H9 (cell line): Measurements from ENCODE around the gene TMEM150B. TPM values are rescaled to one million over a fixed set of nuclear protein-coding genes. Genes with fewer than 3 reads are reported as not detected.
A peak's percentile ranks its signal among the peaks of the same experiment; 100 is the strongest.

ENCODE experiments used
- DNase-seq: peaks from one replicate; pipeline ENCODE4 v3.0.0-alpha.2; 2017
- H2AFZ ChIP-seq: one replicate; pipeline ENCODE4 v1.6.1; 2013; ENCODE audit warnings: mild to moderate bottlenecking, low read length, control low read depth, moderate library complexity
- H2AK5ac ChIP-seq: 2 replicates; pipeline ENCODE4 v1.6.1; 2013; ENCODE audit warnings: low read length, control low read depth, mixed read lengths; ENCODE audit not compliant: insufficient read length
- H2BK120ac ChIP-seq: one replicate; pipeline ENCODE4 v1.6.1; 2013; ENCODE audit warnings: low read depth, mild to moderate bottlenecking, low read length, control low read depth, inconsistent platforms; ENCODE audit not compliant: poor library complexity, severe bottlenecking
- H2BK12ac ChIP-seq: 2 replicates; pipeline ENCODE4 v1.6.1; 2013; ENCODE audit warnings: low read length, control low read depth, mixed read lengths, low read depth; ENCODE audit not compliant: insufficient read length
- H2BK15ac ChIP-seq: 2 replicates; pipeline ENCODE4 v1.6.1; 2013; ENCODE audit warnings: low read depth, low read length, control low read depth
- H2BK20ac ChIP-seq: one replicate; pipeline ENCODE4 v1.6.1; 2013; ENCODE audit warnings: low read depth, mild to moderate bottlenecking, low read length, control low read depth, inconsistent platforms; ENCODE audit not compliant: poor library complexity, severe bottlenecking
- H2BK5ac ChIP-seq: 2 replicates; pipeline ENCODE4 v1.6.1; 2013; ENCODE audit warnings: low read length, control low read depth, mixed read lengths; ENCODE audit not compliant: insufficient read length
- H3K14ac ChIP-seq: 2 replicates; pipeline ENCODE4 v1.6.1; 2013; ENCODE audit warnings: low read length, control low read depth; ENCODE audit not compliant: insufficient read depth
- H3K18ac ChIP-seq: 2 replicates; pipeline ENCODE4 v1.6.1; 2013; ENCODE audit warnings: low read depth, mild to moderate bottlenecking, mixed read lengths, low read length, control low read depth; ENCODE audit not compliant: insufficient read length
- H3K23ac ChIP-seq: 2 replicates; pipeline ENCODE4 v1.6.1; 2013; ENCODE audit warnings: low read length, control low read depth, mixed read lengths, low read depth; ENCODE audit not compliant: insufficient read length
- H3K23me2 ChIP-seq: 2 replicates; pipeline ENCODE4 v1.6.1; 2013; ENCODE audit warnings: low read depth, mild to moderate bottlenecking, mixed read lengths, low read length, control low read depth; ENCODE audit not compliant: insufficient read length, poor library complexity, severe bottlenecking
- H3K27ac ChIP-seq: 2 replicates; pipeline ENCODE4 v1.5.1; 2013; ENCODE audit warnings: low read length, control low read depth, mixed read lengths, low read depth; ENCODE audit not compliant: insufficient read length
- H3K27me3 ChIP-seq: 2 replicates; pipeline ENCODE4 v1.6.1; 2013; ENCODE audit warnings: low read length, control low read depth, inconsistent platforms; ENCODE audit not compliant: insufficient read depth
- H3K4ac ChIP-seq: 2 replicates; pipeline ENCODE4 v1.6.1; 2013; ENCODE audit warnings: low read depth, mild to moderate bottlenecking, control low read depth, inconsistent platforms, low read length, moderate library complexity
- H3K4me1 ChIP-seq: 2 replicates; pipeline ENCODE4 v1.6.1; 2013; ENCODE audit warnings: low read length, control low read depth, inconsistent platforms; ENCODE audit not compliant: insufficient read depth
- H3K4me2 ChIP-seq: 2 replicates; pipeline ENCODE4 v1.6.1; 2013; ENCODE audit warnings: low read length, control low read depth, mixed read lengths; ENCODE audit not compliant: insufficient read length, insufficient read depth
- H3K56ac ChIP-seq: 2 replicates; pipeline ENCODE4 v1.6.1; 2013; ENCODE audit warnings: low read depth, mild to moderate bottlenecking, mixed read lengths, low read length, control low read depth; ENCODE audit not compliant: insufficient read length
- H3K79me1 ChIP-seq: 2 replicates; pipeline ENCODE4 v1.6.1; 2013; ENCODE audit warnings: low read depth, mild to moderate bottlenecking, moderate library complexity, low read length, control low read depth, inconsistent platforms; ENCODE audit not compliant: insufficient read depth, poor library complexity, severe bottlenecking
- H3K79me2 ChIP-seq: 2 replicates; pipeline ENCODE4 v1.6.1; 2013; ENCODE audit warnings: low read length, control low read depth, inconsistent platforms; ENCODE audit not compliant: insufficient read depth
- H3K9ac ChIP-seq: 2 replicates; pipeline ENCODE4 v1.6.1; 2013; ENCODE audit warnings: low read length, control low read depth, mixed read lengths; ENCODE audit not compliant: insufficient read length; ENCODE audit errors: extremely low read depth
- H3K9me3 ChIP-seq: one replicate; pipeline ENCODE4 v1.6.1; 2013; ENCODE audit warnings: low read depth, low read length, inconsistent platforms; ENCODE audit not compliant: control insufficient read depth
- H3T11ph ChIP-seq: one replicate; pipeline ENCODE4 v1.6.1; 2013; ENCODE audit warnings: mild to moderate bottlenecking, low read length, control low read depth, inconsistent platforms
- H4K20me1 ChIP-seq: one replicate; pipeline ENCODE4 v1.6.1; 2013; ENCODE audit not compliant: control insufficient read depth, insufficient read length, insufficient read depth
- H4K5ac ChIP-seq: 2 replicates; pipeline ENCODE4 v1.6.1; 2013; ENCODE audit warnings: low read depth, mild to moderate bottlenecking, mixed read lengths, low read length, control low read depth; ENCODE audit not compliant: insufficient read length
- H4K8ac ChIP-seq: replicated peaks from 2 replicates; pipeline ENCODE4 v1.6.1; 2013; ENCODE audit warnings: low read length, control low read depth, mixed read lengths, low read depth; ENCODE audit not compliant: insufficient read length
- H4K91ac ChIP-seq: 2 replicates; pipeline ENCODE4 v1.6.1; 2013; ENCODE audit warnings: low read depth, mild to moderate bottlenecking, moderate library complexity, mixed read lengths, low read length, control low read depth; ENCODE audit not compliant: insufficient read length
- H3K27ac Mint-ChIP-seq, 3 experiments: 2 replicates in 2 of 3; 3 replicates in 1 of 3; pipeline ENCODE4 v1.8.0; 2020 to 2021; ENCODE audit warnings: mixed read lengths in 3 of 3, mild to moderate bottlenecking in 1 of 3, moderate library complexity in 1 of 3
- H3K27me3 Mint-ChIP-seq: 2 replicates; pipeline ENCODE4 v1.8.0; 2021; ENCODE audit warnings: low read depth, mild to moderate bottlenecking, moderate library complexity, mixed read lengths
- H3K36me3 Mint-ChIP-seq, 3 experiments: 2 replicates in 2 of 3; 3 replicates in 1 of 3; pipeline ENCODE4 v1.8.0; 2020 to 2021; ENCODE audit warnings: low read depth in 3 of 3, mixed read lengths in 3 of 3; ENCODE audit not compliant: insufficient read depth in 1 of 3
- H3K4me1 Mint-ChIP-seq, 2 experiments: 2 replicates each; pipeline ENCODE4 v1.8.0; 2020; ENCODE audit warnings: mixed read lengths in 2 of 2
- H3K4me3 Mint-ChIP-seq, 2 experiments: 2 replicates in 1 of 2; 3 replicates in 1 of 2; pipeline ENCODE4 v1.8.0; 2020 to 2021; ENCODE audit warnings: mild to moderate bottlenecking in 2 of 2, mixed read lengths in 2 of 2, moderate library complexity in 1 of 2
- H3K9me3 Mint-ChIP-seq, 2 experiments: 2 replicates in 1 of 2; 3 replicates in 1 of 2; pipeline ENCODE4 v1.8.0; 2020; ENCODE audit warnings: mild to moderate bottlenecking in 2 of 2, mixed read lengths in 2 of 2, moderate library complexity in 1 of 2
- WGBS: extraction: QIAGEN DNeasy Blood & Tissue Kit; methylation state at CpG from one replicate; pipeline ENCODE4 v1.1.7; 2013; ENCODE audit warnings: missing lambda C conversion rate, low lambda C conversion rate, mixed read lengths; ENCODE audit not compliant: insufficient read length; ENCODE audit errors: extremely low coverage; 5-methylcytosine and 5-hydroxymethylcytosine counted together
- total RNA-seq: library from RNA; stranded (reverse); gene quantifications from 2 replicates; pipeline ENCODE4 v1.2.1, GENCODE V29; 2021
- TF ChIP-seq, protein P1 (sequence below): fragments of 200-600 bp; sonication (generic); conservative IDR thresholded peaks from 3 replicates; pipeline ENCODE4 v1.8.0; 2021; ENCODE audit warnings: antibody characterized with exemption, mild to moderate bottlenecking

Gene TMEM150B
- total RNA-seq, 1 experiment from 2014 or later = 0.63 TPM

DNA sequence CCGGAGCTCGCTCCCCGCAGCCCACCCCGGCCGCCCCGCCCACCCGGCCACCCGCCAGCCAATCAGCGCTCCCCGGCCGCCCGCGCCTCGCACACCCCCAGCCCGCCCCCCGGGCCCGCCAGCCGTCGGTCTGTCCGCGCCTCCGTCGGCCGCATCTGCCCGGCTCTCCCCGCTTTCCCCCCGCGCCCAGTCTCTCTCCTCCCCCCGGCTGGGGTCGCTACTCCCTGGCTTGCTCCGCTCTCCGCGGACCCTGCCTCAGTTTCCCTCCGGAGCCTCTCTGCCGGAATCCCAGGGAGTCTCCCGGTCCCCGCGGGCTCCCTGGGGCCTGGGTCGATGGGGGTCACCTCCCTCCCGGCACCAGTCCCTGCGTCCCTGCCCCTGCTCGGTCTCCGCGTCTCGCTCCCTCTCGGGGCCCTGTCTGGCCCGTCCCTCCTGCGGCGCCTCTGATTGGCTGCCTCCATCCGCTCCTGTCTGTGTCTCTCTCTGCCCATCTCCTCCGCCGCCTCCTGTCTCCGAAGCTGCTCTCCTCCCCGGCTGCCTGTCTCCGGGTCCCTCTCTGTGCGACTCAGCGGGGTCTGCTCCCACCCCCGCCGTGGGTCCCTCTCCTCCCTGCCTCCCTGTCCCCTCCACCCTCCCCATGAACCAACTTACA lies 44.6 kb upstream of the TMEM150B start:
- Histone ChIP-seq H4K8ac (no peak overlapping the region), H3K18ac (no peak overlapping the region), H2BK12ac (no peak overlapping the region), H3K23me2 (peaks cover 10% of the 10 kb centered on the region), H3K14ac (no peak overlapping the region), H4K5ac (no peak overlapping the region), H2BK5ac (no peak overlapping the region), H4K91ac (no peak overlapping the region), H3K79me2 (no peaks in the 10 kb centered on the region), H2AFZ (no peak overlapping the region), H4K20me1 (no peaks in the 10 kb centered on the region), H3K27me3 (peaks cover 5% of the 10 kb centered on the region), H3T11ph (no peak overlapping the region), H3K9ac (no peak overlapping the region), H3K27ac (no peak overlapping the region), H3K4me1 (no peaks in the 10 kb centered on the region), H3K4me2 (peak overlapping the region; percentile 76), H2AK5ac (no peak overlapping the region), H2BK15ac (no peak overlapping the region), H3K56ac (no peak overlapping the region), H3K4ac (no peak overlapping the region), H3K79me1 (no peaks in the 10 kb centered on the region), H2BK120ac (no peak overlapping the region), H3K23ac (no peak overlapping the region), H3K9me3 (no peaks in the 10 kb centered on the region), H2BK20ac (no peak overlapping the region)
- TF ChIP-seq, protein P1, sequence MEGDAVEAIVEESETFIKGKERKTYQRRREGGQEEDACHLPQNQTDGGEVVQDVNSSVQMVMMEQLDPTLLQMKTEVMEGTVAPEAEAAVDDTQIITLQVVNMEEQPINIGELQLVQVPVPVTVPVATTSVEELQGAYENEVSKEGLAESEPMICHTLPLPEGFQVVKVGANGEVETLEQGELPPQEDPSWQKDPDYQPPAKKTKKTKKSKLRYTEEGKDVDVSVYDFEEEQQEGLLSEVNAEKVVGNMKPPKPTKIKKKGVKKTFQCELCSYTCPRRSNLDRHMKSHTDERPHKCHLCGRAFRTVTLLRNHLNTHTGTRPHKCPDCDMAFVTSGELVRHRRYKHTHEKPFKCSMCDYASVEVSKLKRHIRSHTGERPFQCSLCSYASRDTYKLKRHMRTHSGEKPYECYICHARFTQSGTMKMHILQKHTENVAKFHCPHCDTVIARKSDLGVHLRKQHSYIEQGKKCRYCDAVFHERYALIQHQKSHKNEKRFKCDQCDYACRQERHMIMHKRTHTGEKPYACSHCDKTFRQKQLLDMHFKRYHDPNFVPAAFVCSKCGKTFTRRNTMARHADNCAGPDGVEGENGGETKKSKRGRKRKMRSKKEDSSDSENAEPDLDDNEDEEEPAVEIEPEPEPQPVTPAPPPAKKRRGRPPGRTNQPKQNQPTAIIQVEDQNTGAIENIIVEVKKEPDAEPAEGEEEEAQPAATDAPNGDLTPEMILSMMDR = no peak
- peak; percentile 91 for DNase-seq
- Mint-ChIP-seq H3K4me1 (peaks cover 27 to 43% of the 10 kb centered on the region in 2 experiments), H3K36me3 (peaks cover 0 to 6% (median 0%) of the 10 kb centered on the region in 3 experiments; a peak in 1 of 7 replicates), H3K27ac (peak overlapping the region in 1 of 3 experiments; percentile 63; a peak in 1 of 7 replicates), H3K27me3 (peaks cover 78% of the 10 kb centered on the region), H3K4me3 (peak overlapping the region; percentile 71 to 89), H3K9me3 (peaks cover 0 to 5% of the 10 kb centered on the region in 2 experiments; a peak in 2 of 5 replicates)
- WGBS = no CpG with 5 or more reads among the region's 59 CpGs
